HG02938 (cell line): ENCODE measurements around the gene MBD1.
"Not testable (repeated sequence)": the region's sequence is repeated elsewhere in the genome, so short reads cannot be mapped to it uniquely, and the experiment has no call there.

ENCODE experiments used
- ATAC-seq: cut with Tn5 transposase; IDR thresholded peaks from one replicate; pipeline ENCODE4 v1.9.1; 2021; ENCODE audit warnings: mild to moderate bottlenecking, moderate library complexity; ENCODE audit not compliant: unreplicated experiment

MBD1 gene

DNA sequence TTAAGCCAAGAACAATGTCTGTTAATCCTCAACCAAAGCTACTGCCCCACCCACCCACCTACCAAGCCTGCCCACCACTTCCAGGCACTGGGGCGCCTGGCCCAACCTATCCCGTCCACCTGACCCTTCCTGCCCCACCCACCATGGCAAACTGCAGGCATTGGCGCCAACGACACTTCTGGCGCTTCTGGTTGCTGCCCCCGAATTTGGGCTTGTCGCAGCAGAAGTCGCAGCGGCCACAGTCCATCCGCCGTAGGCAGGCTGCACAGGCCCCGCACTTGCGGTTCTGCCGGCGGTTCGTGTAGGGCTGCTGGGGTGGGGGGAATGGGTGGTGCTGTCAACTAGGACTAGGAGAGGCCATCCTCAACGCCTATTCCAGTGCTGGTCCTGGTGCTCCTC, 7.3 kb downstream of the MBD1 start:
- no peak for ATAC-seq

DNA sequence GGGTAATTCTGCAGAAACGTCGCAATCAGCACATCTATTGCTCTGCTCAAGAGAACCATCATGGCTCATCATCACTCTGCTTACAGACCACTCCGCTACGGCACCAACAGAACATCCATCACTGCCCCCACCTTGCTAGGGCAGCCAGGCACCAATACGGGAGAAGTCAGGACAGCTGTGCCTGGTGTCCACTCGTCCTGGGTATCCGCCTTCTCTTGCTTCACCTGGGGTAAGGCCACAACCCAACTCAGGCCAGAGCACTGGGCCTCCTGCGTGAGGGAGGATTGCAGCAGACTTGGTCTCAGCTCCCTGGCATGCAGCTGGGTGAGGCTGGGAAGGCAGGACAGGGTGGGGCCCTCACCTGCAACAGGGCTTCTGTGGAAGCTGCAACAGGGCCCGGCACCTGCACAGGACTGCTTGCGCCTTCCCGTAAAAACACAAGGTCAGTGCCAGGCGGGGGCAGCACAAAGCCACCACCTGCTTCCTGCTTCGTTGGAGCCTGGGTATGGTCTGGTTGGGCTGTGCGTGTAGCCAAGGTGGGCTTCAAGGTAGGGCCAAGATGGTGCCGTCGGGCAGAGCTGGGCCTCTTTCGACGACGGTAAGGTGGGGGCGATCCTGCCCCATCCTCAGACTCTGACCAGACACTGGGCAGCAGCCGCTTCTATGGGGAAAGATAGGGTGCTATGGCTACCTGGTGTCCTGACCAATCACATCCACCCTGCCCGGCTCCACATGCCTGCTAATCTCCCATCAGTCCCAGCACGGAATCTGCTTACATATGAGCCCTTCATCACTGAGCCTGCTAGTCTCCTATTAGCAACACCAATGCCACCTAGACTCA, 7.9 kb downstream of the MBD1 start:
- ATAC-seq: no peak

DNA sequence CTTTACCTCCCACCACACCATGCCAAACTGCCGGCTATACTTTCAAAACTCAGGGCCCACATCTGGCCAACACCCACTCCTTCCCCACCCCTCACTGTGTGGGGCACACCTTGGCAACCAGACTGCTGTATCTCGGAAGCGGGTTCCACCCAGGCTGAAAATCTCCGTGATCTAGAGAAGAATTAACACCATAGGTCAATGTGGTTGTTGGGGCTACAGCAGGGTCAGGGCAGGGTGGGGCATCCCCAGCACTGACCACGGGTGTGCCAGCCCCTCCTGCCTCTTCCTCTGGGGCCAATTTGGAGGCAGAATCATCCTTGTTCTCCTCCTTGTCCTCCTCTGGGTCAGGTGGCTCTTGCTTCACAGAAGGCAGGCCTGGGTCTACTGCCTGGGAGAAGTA, 8.8 kb downstream of the MBD1 start:
- ATAC-seq: no peak

DNA sequence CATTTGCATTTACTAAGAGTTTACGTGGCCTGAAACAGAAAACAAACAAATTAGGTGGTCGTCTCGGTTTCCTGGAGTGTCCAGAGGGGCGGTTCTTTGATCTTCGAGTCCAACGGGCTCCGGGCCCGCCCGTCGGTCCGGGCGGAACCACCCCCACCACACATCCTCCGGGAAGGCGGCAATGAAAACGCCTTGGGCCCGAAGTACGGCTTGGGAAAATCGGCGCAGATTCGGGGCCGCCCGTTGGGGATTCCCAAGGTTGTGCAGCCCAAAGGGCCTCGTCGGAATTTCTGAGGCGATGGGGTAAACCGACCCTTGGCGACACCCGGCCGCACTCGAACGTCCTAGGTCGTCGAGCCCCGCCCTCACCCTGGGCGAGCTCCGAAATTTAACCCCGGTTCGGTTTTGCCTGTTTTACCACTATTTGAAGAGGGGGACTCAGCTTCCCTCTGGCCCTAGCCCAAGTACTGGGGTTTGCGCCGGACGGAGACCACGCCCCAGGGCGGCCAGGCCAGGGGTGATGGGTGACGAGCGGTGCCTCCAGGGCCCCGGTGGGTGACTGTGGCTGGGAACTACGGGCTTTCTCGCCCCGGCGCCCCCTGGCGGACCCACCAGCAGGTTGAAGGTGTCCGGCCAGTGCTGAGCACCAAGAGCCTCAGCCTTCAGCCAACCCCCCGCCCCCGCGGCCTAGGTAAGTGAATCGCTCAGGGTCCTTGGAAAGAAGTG, 13.1 kb downstream of the MBD1 start:
- ATAC-seq: peak; percentile 65

DNA sequence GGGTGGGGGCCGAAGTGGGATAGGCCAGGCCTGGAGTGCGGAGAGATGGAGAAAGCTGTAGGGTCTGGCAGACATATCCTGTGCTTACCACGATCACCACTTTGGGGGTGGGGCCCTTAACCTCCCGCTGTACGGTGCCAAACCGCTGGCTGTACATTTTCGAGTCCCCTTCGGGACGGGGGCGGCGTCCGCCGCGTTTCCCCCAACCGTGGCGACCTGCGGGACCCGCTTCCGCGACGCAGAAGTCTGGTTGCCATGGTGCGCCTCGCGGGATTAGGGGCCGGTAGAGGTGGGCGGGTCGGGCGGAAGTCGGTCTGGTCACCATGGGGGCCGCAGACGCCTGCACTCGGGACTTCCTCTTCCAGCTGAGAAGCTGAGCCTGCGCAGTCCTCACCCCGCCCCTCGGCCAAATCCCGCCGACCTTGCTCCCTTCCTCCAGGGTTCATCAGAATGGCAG, 15.0 kb downstream of the MBD1 start, which contains the start of gene CFAP53:
Gene CFAP53, minus strand, starts transcription at position 248 of the 457 bp plus-strand sequence. Its CDS starts 91 bp downstream, at position 157.
- ATAC-seq: peak; percentile 65

DNA sequence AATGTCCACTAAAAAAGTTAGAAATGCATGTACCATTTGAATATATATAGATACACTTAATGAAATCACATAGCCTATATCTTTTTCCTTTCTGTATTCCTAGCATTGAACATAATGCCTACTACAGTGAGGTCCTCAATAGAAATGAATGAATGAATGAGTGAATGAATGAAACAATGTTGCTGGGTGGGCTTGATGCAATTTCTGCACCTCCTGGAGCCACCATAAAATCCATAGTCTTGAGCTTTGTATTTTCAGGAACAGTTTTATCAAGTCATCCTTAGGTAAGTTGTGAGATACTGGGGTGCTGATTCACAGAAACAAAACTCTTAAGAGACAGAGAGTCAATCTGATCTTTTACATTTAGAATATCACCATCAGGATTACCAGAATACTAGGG, 18.3 kb downstream of the MBD1 start:
- no peak for ATAC-seq

DNA sequence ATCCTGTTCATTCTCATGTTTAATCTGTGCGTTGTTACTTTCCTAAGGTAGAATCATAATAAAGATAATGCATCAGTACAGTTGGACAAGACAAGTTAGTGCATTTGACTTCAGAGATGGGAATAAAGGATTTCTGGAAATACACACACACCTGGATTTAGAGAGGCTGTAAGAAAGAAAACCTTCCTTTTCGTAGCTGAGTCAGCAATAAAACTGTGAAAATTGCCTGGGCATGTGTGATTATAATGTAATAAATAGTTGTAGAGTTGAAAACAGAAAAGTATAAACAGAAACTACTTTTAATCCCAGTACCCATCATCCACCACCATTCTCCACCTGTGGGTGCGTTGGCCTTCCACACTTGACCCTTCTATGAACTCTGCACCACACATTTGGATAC, 30.4 kb downstream of the MBD1 start:
- ATAC-seq: no peak

DNA sequence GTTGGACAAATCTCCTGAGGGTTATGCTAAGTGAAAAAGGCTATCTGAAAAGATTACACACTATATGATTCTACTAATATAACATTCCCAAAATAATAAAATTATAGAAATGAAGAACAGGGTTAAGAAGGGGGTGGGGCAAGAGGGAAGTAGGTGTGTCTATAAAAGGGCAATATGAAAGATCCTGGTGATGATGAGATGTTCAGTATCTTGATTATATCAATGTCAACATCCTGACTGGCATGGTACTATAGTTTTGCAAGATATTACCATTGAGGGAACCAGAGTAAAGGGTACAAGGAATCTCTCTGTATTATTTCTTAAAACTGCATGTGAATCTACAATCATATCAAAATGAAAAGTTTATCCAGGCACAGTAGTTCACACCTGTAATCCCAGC, 31.7 kb downstream of the MBD1 start:
- ATAC-seq: no peak

DNA sequence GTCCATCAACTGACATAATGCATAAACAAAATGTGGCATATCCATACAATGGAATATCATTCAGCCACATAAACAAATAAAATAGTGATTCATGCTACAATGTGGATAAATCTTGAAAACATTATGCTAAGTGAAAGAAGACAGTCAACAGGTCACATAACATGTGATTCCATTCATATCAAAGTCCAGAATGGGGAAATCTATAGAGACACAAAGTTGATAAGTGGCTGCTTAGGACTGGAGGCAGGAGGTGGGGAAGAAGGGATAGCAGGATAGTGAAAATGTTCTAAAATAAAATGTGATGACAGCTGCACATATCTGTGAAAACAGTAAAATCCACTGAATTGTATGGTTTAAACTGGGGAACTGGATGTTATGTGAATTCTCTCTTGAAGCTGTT, 33.8 kb downstream of the MBD1 start:
- ATAC-seq: no peak

DNA sequence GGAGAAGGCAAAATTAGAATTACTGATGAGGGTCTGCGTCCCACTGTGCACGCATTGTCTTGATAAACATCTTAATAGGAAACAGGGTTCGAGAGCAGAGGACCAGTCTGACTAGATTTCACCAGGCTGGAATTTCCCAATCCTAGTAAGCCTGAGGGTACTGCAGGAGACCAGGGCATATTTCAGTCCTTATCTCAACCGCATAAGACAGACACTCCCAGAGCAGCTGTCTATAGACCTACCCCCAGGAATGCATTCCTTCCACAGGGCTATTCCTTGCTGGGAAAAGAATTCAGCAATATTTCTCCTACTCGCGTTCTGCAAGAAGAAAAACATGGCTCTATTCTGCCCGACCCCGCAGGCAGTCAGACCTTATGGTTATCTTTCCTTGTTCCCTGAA, 39.6 kb downstream of the MBD1 start:
- ATAC-seq: not testable (repeated sequence)

DNA sequence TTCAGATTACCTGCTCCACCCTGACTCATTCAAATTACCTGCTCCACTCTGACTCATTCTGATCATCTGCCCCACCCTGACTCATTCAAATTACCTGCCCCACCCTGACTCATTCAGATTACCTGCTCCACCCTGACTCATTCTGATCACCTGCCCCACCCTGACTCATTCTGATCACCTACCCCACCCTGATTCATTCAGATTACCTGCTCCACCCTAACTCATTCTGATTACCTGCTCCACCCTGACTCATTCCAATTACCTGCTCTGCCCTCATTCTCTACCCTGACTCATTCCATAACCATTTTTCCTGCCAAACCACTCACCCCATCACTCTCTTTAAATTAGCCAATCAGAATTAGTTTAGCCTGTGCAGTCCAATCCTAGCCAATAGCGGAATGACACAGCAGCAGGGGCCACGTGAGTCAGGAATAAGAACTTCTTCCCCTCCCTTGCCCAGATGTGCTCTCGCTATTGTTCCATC, 41.2 kb downstream of the MBD1 start:
- no peak for ATAC-seq

DNA sequence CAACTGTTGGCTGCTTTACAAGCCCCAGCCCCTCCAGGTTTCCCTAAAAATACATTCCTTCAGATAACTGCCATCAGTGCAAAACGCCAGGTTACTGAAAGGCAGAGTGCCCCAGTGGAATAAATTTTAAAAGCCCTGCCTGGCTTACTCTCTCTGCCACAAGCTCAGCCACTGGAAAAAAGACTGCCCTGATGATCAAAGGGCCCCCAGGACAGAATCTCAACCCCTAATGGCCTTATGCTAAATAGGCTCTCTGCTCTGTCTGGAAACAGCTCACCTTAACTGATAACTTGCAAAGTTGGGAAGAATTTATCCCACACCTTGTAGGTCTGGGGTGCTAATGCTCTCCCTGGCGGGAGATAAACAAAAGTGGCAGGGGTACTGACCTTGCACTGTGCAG, 48.9 kb downstream of the MBD1 start:
- ATAC-seq: no peak

DNA sequence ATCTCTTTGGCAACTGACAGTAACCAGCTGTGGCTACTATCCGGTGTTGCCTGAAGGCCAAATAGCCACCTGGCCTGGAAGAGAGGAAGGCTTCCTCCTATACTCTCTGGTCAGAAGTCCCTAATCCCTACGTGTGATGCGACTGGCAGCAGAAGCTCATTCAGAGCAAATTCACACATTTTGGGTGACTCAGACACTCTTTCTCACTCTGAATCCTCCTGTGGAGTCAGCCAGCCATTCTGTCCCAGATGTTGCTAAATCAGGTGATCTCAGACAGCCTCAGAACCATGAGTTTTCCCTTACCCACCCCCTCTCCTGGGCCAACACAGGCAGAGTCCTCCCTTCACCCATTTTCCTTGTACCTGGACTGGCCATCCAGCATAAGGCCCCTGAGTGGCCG, 49.7 kb downstream of the MBD1 start:
- ATAC-seq: no peak

DNA sequence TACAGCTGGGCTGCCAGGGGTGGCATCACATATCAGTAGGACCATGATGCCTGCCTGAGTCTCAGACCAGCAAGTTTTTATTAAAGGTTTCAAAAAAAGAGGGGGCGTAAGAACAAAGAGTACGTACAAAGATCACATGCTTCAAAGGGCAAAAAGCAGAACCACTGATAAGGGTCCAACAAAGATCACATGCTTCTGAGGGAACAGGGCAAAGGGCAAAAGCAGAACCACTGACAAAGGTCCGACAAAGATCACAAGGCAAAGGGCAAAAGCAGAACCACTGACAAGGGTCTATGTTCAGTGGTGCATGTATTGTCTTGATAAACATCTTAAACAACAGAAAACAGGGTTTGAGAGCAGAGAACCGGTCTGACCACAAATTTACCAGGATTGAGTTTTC, 61.1 kb downstream of the MBD1 start:
- not testable (repeated sequence) for ATAC-seq
